Naive thymus-derived CD8-positive, alpha-beta T cell (primary cell): ENCODE data around the gene MRPL1. TPM values are rescaled to one million over a fixed set of nuclear protein-coding genes. Genes with fewer than 3 reads are reported as not detected.
A peak's percentile ranks its signal among the peaks of the same experiment; 100 is the strongest.

Source experiments
- ATAC-seq, 2 donors: fragments of 150-1000 bp; cut with Tn5 transposase in 1 of 2; sonication (Bioruptor Pico), chemical (Tn5 transposase) in 1 of 2; 1 replicate in 1 of 2; 2 replicates in 1 of 2; pipeline ENCODE4 v1.10.0; 2021; ENCODE audit warnings: mild to moderate bottlenecking in 2 of 2, moderate library complexity in 2 of 2
- POLR2A ChIA-PET: fragments of 350-600 bp; sonication (Branson Sonifier 250); formaldehyde crosslinking; loops from one replicate; lab custom pipeline; 2021; ENCODE audit warnings: antibody characterized with exemption; lab: Charles Lee
- DNase-seq, 10 donors: peaks; one replicate each; pipeline versions ENCODE4 v3.0.0 to v3.0.0-alpha.2; 2020 to 2022
- H3K27ac Mint-ChIP-seq, 10 donors: one replicate each; pipeline ENCODE4 v1.8.0; 2020 to 2022; ENCODE audit warnings: mild to moderate bottlenecking in 10 of 10, mixed read lengths in 10 of 10, moderate library complexity in 4 of 10, inconsistent platforms in 1 of 10
- H3K27me3 Mint-ChIP-seq, 5 donors: one replicate each; pipeline ENCODE4 v1.8.0; 2021 to 2022; ENCODE audit warnings: mixed read lengths in 5 of 5
- H3K36me3 Mint-ChIP-seq, 3 donors: one replicate each; pipeline ENCODE4 v1.8.0; 2020 to 2022; ENCODE audit warnings: mixed read lengths in 3 of 3, mild to moderate bottlenecking in 2 of 3, inconsistent platforms in 1 of 3
- H3K4me1 Mint-ChIP-seq, 4 donors: one replicate each; pipeline ENCODE4 v1.8.0; 2021 to 2022; ENCODE audit warnings: mixed read lengths in 4 of 4
- H3K4me3 Mint-ChIP-seq, 10 donors: one replicate each; pipeline ENCODE4 v1.8.0; 2020 to 2022; ENCODE audit warnings: mild to moderate bottlenecking in 10 of 10, mixed read lengths in 10 of 10, moderate library complexity in 6 of 10, inconsistent platforms in 1 of 10
- H3K9me3 Mint-ChIP-seq, 9 donors: one replicate each; pipeline ENCODE4 v1.8.0; 2020 to 2022; ENCODE audit warnings: mixed read lengths in 9 of 9, mild to moderate bottlenecking in 3 of 9, inconsistent platforms in 1 of 9, moderate library complexity in 1 of 9
- polyA plus RNA-seq, 3 donors: library from polyadenylated mRNA; unstranded; fragments of 300-500 nt; fragmentation: Illumina TruSeq; gene quantifications; one replicate each; pipeline ENCODE4 v1.2.3, GENCODE V29; 2021
- total RNA-seq, 8 experiments: library from RNA in 2 of 8; stranded (reverse) in 2 of 8; gene quantifications; one replicate each; pipeline ENCODE4 v1.2.3 and lab custom pipeline; 2021 to 2026

The MRPL1 gene
- total and polyA plus RNA-seq, 5 experiments from 2014 or later, result 27.0 to 37.9 (median 35.6) TPM

DNA sequence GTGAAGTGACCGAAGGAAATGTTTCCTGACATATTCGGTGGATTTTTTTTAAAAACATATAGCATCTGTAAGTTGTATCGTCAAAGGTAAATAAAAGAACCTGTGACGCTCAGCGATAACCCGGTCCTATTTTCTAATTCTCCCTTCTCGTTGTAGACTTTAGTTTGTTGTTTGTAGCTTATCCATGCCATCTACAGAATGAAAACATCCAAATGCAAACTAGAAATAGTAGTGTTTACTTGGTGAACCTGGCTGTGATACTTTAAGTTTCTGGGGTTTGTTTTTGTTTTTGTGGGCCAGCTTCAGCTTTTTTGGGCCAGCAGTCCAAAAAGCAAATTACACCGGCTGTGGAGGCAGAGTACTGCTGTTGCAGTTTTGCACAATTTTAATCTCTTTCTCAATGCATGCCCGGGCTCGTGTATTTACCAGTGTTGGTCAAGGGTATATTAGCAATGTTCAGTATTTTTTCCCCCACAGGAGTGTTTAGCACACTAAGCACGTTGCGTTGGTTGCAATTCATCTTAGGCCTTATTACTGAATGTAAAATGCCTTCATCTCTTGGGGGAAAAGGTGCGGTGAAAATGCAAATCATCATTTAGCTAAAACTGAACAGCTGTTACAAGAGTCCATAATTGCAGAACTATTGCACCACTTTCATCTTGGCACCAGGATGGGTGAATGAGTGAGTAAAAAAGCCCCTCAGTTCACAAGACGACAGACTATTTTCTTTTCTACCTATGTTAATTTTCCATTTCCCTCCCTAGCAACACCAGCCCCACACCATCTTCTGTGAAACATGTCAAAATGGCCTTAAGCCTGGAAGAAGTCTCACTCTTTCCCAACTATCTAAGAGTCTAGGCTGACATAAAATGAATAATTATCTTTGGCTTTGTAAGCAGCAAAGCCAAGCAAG, 41.7 kb upstream of the MRPL1 start:
- H3K4me1 Mint-ChIP-seq, result peaks cover 29 to 62% (median 57%) of the 10 kb centered on the region in 4 donors
- peak overlapping the region; percentile 92 to 100 (median 99) for H3K27ac Mint-ChIP-seq
- ATAC-seq (peak in 1 of 2 donors; percentile 3), DNase-seq (peak in 7 of 10 donors; percentile 21 to 61 (median 37))
- peaks cover 3 to 17% (median 5%) of the 10 kb centered on the region in 3 donors for H3K36me3 Mint-ChIP-seq
- H3K9me3 Mint-ChIP-seq, result peaks cover 0 to 6% (median 0%) of the 10 kb centered on the region in 9 donors
- H3K4me3 Mint-ChIP-seq, result peak overlapping the region; percentile 83 to 98 (median 97)
- POLR2A ChIA-PET, result interaction anchor here (0.7 to 14.8 kb wide), 19 partner anchors 10 to 1830 kb away, joined by 3 to 876 read pairs (median 4); partner anchors contain the start of genes MRPL1 and SDAD1
- peaks cover 0 to 3% (median 0%) of the 10 kb centered on the region in 5 donors for H3K27me3 Mint-ChIP-seq

DNA sequence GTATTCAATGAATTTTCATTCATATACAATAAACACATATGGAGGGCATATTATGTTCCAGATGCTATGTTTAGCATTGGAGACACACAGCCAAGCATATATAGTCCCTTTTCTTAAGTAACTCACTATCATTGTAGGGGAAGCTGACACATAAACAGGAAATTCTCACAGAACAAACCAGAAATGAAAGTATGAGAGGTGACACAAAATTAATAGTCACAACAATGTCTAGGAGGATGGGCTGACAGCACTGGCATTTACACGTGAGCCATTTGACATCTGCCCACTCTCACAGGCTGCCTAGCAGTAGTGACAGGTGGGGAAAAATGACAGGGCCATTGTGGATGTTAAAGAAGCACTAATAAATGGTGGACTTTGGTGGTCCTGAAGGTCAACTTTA, 40.9 kb upstream of the MRPL1 start:
- Mint-ChIP-seq H3K27ac (peak overlapping the region; percentile 92 to 100 (median 99)), H3K36me3 (peaks cover 3 to 17% (median 5%) of the 10 kb centered on the region in 3 donors), H3K4me1 (peaks cover 31 to 64% (median 59%) of the 10 kb centered on the region in 4 donors), H3K27me3 (peaks cover 0 to 3% (median 0%) of the 10 kb centered on the region in 5 donors), H3K9me3 (peaks cover 0 to 6% (median 0%) of the 10 kb centered on the region in 9 donors), H3K4me3 (peak overlapping the region; percentile 83 to 98 (median 97))
- ATAC-seq, result peak; percentile 0 to 3
- POLR2A ChIA-PET, result interaction anchor here (0.6 to 14.8 kb wide), 4 partner anchors 9 to 36 kb away, joined by 4 to 876 read pairs (median 14); partner anchors contain the start of gene MRPL1
- DNase-seq, result peak in 6 of 10 donors; percentile 17 to 68 (median 52)

DNA sequence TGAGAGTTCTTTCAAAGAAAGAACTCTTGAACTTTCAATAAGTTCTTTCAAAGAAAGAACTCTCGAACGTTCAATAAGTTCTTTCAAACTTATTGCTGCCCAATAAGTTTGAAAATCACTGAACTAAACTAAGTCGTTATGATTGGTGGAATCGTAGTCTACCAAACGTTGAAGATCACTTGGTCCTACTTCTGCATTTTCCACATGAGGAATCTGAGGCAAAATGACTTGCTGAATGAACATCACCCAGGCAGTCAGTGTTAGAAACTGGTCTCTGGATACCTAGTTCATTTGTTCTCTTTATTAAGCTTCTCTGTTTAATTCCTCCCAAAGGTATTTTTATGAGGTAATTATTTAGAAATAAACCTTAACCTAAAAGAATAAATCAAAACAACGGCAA, 36.4 kb upstream of the MRPL1 start:
- DNase-seq (no peak), ATAC-seq (no peak)
- Mint-ChIP-seq H3K9me3 (no peaks in the 10 kb centered on the region), H3K36me3 (peaks cover 0 to 2% (median 0%) of the 10 kb centered on the region in 3 donors), H3K4me1 (peaks cover 28 to 70% (median 59%) of the 10 kb centered on the region in 4 donors), H3K27ac (peak overlapping the region in 7 of 10 donors; percentile 41 to 94 (median 86)), H3K27me3 (no peaks in the 10 kb centered on the region), H3K4me3 (no peak overlapping the region)
- POLR2A ChIA-PET, result interaction anchor here (14.8 kb wide), 1 partner anchor 32 kb away, joined by 876 read pairs; the partner anchor contains the start of gene MRPL1

DNA sequence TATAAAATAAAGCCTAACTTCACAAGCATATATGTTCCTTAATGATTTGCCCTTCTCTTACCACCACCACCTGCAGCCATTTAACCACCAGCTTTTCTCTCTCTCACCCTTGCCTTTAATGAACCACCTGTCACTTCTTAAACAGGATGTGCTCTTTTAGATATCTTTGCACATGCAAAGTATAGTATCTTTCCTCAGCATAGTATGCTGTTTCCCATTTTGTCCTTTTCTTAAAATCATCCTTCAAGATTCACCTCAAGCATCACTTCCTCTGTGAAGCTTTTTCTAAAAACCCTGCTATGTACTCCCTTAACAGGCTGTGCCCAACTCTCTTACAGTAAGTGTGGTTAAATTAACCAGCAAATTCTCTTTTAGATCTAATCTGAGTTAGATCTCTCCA, 35.3 kb upstream of the MRPL1 start:
- Mint-ChIP-seq H3K27ac (peak overlapping the region; percentile 23 to 94 (median 84)), H3K4me1 (peaks cover 20 to 59% (median 49%) of the 10 kb centered on the region in 4 donors), H3K36me3 (peaks cover 0 to 2% (median 0%) of the 10 kb centered on the region in 3 donors), H3K9me3 (no peaks in the 10 kb centered on the region), H3K4me3 (peak overlapping the region in 9 of 10 donors; percentile 20 to 58 (median 48)), H3K27me3 (no peaks in the 10 kb centered on the region)
- ATAC-seq, result peak; percentile 80 to 91
- POLR2A ChIA-PET, result interaction anchor here (1.2 to 14.8 kb wide), 2 partner anchors 9 to 31 kb away, joined by 4 to 876 read pairs; partner anchors contain the start of gene MRPL1
- DNase-seq, result peak in 3 of 10 donors; percentile 50 to 62 (median 60)

DNA sequence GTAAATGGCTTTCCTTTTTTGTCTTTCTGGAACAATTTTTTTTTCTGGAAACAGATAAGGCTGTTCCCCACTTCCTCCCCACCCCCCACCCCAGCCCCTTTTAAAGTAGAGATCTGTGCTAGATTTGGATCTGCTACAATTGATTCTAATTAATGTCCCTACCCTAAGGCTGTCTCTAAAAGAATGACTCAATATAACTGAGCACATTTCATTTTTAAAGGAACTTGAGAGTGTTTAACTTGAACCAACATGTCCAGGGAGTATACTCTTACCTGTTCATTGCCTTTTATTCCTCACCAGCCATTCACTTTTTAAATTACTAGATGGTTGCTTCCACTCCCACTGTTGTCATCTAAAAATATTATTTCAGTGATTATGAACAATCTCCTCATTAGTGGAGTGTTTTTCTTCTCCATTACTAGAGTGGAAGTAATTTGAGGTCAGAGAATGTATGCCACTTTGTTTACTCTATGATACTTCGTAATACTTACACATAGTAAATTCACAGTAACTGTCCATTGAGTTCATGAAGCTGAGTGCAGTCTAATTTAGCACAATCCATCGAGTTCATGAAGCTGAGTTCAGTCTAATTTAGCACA, 29.4 kb upstream of the MRPL1 start:
- peak overlapping the region in 2 of 10 donors; percentile 0 to 58 for H3K27ac Mint-ChIP-seq
- no peaks in the 10 kb centered on the region for H3K27me3 Mint-ChIP-seq
- H3K4me3 Mint-ChIP-seq, result no peak overlapping the region
- DNase-seq (no peak), ATAC-seq (no peak)
- no peaks in the 10 kb centered on the region for H3K9me3 Mint-ChIP-seq
- H3K36me3 Mint-ChIP-seq, result no peaks in the 10 kb centered on the region
- POLR2A ChIA-PET, result interaction anchor here (4.3 kb wide), 1 partner anchor 12 kb away, joined by 20 read pairs; no protein-coding TSS in a partner anchor
- peaks cover 8 to 19% (median 14%) of the 10 kb centered on the region in 4 donors for H3K4me1 Mint-ChIP-seq

DNA sequence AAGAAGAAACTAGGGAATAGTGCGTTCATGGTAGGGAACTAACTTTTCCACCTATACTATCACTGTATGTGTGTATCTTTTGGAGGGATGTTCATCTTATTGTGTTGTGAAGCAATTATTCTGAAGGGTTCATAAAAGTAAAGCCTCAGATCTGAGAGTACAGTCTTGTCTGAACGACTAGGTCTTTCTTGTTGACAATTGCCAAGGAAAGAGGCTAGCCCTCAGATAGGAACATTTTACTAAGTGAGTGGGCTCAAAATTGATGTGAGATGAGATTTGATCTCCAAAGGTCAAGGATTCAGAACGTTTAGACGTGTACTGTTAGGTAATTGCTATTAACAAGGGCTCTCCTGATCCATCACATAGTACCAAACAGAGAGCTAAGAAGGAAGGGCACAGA, 28.2 kb upstream of the MRPL1 start:
- no peak overlapping the region for H3K4me3 Mint-ChIP-seq
- POLR2A ChIA-PET, result interaction anchor here (1.6 to 1.9 kb wide), 2 partner anchors 13 to 14 kb away, joined by 6 to 7 read pairs; no protein-coding TSS in a partner anchor
- no peak for ATAC-seq
- H3K4me1 Mint-ChIP-seq, result peaks cover 2 to 7% (median 4%) of the 10 kb centered on the region in 4 donors
- H3K36me3 Mint-ChIP-seq, result no peaks in the 10 kb centered on the region
- no peaks in the 10 kb centered on the region for H3K27me3 Mint-ChIP-seq
- H3K9me3 Mint-ChIP-seq, result no peaks in the 10 kb centered on the region
- DNase-seq, result no peak
- H3K27ac Mint-ChIP-seq, result peak overlapping the region in 1 of 10 donors; percentile 56

DNA sequence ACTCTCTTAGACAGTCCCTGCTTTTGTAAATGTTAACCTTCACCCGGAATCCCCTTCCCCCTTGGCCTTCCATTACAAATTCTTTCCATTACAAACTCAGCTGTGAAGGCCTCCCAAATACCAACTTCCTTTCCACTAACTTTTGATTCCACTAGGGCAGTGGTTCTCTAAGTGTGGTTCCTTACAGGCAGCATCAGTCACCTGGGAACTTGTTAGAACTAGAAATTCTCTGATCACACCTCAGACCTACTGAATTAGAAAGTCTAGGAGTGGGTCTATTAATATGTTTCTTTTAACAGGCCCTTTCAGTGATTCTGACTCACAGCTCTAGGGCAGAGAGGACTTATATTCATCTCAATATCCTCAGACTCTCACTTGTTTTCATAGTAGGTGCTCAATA, 19.0 kb upstream of the MRPL1 start:
- no peak overlapping the region for H3K4me3 Mint-ChIP-seq
- no peak for ATAC-seq
- no peaks in the 10 kb centered on the region for H3K9me3 Mint-ChIP-seq

DNA sequence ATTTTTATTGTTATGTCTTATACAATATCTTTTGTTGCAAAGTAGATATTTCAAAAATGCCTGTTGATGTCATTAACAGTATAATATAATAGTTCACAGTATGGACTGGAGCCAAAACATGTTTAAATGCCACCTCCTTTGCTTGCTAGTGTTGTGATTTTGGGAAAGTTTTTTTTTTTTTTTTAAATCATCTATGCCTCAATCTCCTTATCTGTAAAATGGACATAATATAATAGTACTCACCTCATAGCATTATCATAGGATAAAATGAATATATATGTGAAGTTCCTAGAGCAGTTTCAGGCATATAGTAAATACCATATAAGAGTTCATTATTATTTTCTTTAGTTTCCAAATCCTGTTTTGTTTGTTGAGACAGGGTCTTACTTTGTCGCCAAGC, 18.3 kb upstream of the MRPL1 start:
- H3K9me3 Mint-ChIP-seq, result no peaks in the 10 kb centered on the region
- H3K27me3 Mint-ChIP-seq, result no peaks in the 10 kb centered on the region
- H3K4me1 Mint-ChIP-seq, result peaks cover 3 to 13% (median 6%) of the 10 kb centered on the region in 4 donors
- no peak overlapping the region for H3K4me3 Mint-ChIP-seq
- no peak for ATAC-seq
- POLR2A ChIA-PET, result interaction anchor here (0.6 to 1.0 kb wide), 2 partner anchors 7 to 24 kb away, joined by 3 to 4 read pairs; no protein-coding TSS in a partner anchor
- H3K27ac Mint-ChIP-seq, result peak overlapping the region in 1 of 10 donors; percentile 21
- no peaks in the 10 kb centered on the region for H3K36me3 Mint-ChIP-seq
- DNase-seq, result no peak

More for the DNA sequence above, 19.0 kb upstream of the MRPL1 start:
- H3K36me3 Mint-ChIP-seq, result no peaks in the 10 kb centered on the region
- H3K27ac Mint-ChIP-seq, result peak overlapping the region in 3 of 10 donors; percentile 16 to 76 (median 21)
- POLR2A ChIA-PET, result interaction anchor here (0.6 to 1.0 kb wide), 2 partner anchors 8 to 23 kb away, joined by 3 to 4 read pairs; no protein-coding TSS in a partner anchor
- peaks cover 3 to 12% (median 6%) of the 10 kb centered on the region in 4 donors for H3K4me1 Mint-ChIP-seq
- no peaks in the 10 kb centered on the region for H3K27me3 Mint-ChIP-seq
- no peak for DNase-seq

DNA sequence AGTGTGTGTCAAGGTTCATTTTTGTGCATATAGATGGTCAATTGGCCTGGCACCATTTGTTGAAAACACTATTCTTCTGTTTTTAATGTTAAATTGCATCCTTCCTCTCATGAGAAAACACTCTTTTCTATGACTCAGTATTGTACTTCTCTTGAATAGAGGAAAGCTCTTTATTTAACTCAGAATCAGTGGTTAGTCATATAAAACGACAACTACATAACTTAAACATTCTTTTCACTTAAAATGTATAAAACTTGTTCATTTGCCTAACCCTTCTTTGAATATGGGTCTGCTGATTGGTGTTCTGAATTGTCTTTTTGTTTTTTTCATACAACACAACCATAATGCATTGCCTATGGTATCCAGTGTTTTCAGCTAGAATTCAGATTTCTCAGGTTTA, 17.2 kb upstream of the MRPL1 start:
- H3K27ac Mint-ChIP-seq, result peak overlapping the region in 1 of 10 donors; percentile 28
- no peak for DNase-seq
- no peaks in the 10 kb centered on the region for H3K9me3 Mint-ChIP-seq
- no peaks in the 10 kb centered on the region for H3K36me3 Mint-ChIP-seq
- POLR2A ChIA-PET, result interaction anchor here (1.7 kb wide), 1 partner anchor 25 kb away, joined by 9 read pairs; no protein-coding TSS in a partner anchor
- H3K4me3 Mint-ChIP-seq, result no peak overlapping the region
- ATAC-seq, result no peak
- H3K27me3 Mint-ChIP-seq, result no peaks in the 10 kb centered on the region
- H3K4me1 Mint-ChIP-seq, result peaks cover 3 to 16% (median 5%) of the 10 kb centered on the region in 4 donors

DNA sequence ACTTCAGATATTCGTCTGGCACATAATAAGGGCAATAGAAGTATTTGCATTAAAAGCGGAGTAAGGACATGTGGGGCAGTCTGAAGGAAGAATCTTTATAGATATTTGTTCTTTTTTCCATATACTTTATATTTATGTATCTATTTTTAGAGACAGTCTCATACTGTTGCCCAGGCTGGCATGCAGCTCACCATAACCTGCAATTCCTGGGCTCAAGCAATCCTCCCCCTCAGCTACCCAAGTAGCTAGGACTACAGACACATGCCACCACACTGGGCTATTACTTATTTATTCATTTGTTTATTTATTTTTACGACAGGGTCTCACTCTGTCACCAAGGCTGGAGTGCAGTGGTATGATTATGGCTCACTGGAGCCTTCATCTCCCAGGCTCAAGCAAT, 16.7 kb upstream of the MRPL1 start:
- POLR2A ChIA-PET, result interaction anchor here (1.7 kb wide), 1 partner anchor 25 kb away, joined by 9 read pairs; no protein-coding TSS in a partner anchor
- no peak for ATAC-seq

DNA sequence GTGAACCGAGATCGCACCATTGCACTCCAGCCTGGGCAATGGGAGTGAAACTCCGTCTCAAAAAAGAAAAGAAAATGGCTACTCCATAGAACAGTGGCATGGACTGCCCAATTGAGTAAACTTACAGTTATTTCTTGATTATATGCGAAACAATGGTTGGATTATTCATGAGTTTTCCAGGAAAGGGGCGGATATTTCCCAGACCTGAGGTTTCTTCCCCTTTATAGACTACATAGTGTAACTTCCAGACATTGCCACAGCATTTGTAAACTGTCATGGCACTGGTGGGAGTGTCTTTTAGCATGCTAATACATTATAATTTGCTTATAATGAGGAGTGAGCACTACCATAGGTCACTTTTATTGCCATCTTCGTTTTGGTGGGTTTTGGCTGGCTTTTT, 14.1 kb upstream of the MRPL1 start:
- ATAC-seq, result no peak
- H3K4me1 Mint-ChIP-seq, result peaks cover 19 to 40% (median 23%) of the 10 kb centered on the region in 4 donors
- H3K36me3 Mint-ChIP-seq, result no peaks in the 10 kb centered on the region
- H3K4me3 Mint-ChIP-seq, result no peak overlapping the region
- no peaks in the 10 kb centered on the region for H3K27me3 Mint-ChIP-seq
- POLR2A ChIA-PET, result interaction anchor here (1.3 to 19.7 kb wide), 3 partner anchors 14 to 27 kb away, joined by 4 to 876 read pairs (median 9); partner anchors contain the start of genes CNOT6L and MRPL1
- DNase-seq, result no peak
- H3K27ac Mint-ChIP-seq, result no peak overlapping the region
- no peaks in the 10 kb centered on the region for H3K9me3 Mint-ChIP-seq

More for the DNA sequence above, 16.7 kb upstream of the MRPL1 start:
- H3K4me1 Mint-ChIP-seq, result peaks cover 3 to 17% (median 5%) of the 10 kb centered on the region in 4 donors
- H3K4me3 Mint-ChIP-seq, result no peak overlapping the region
- H3K9me3 Mint-ChIP-seq, result no peaks in the 10 kb centered on the region
- H3K27me3 Mint-ChIP-seq, result no peaks in the 10 kb centered on the region
- no peaks in the 10 kb centered on the region for H3K36me3 Mint-ChIP-seq
- DNase-seq, result no peak
- H3K27ac Mint-ChIP-seq, result no peak overlapping the region
